GM19324 (cell line): Measurements from ENCODE around the gene YEATS4.
"Not testable (repeated sequence)": the region's sequence is repeated elsewhere in the genome, so short reads cannot be mapped to it uniquely, and the experiment has no call there.

Experiments used
- ATAC-seq: cut with Tn5 transposase; IDR thresholded peaks from one replicate; pipeline ENCODE4 v1.9.1; 2021; ENCODE audit warnings: mild to moderate bottlenecking, moderate library complexity; ENCODE audit not compliant: unreplicated experiment, low FRiP score

Gene YEATS4

GRCh38 chr12:69359531-69360347, at the start of gene YEATS4:
YEATS4 (plus strand) TSS chr12:69359743; CDS start chr12:69359973, 230 bp downstream.
- ATAC-seq: peak; percentile 93

GRCh38 chr12:69313209-69313608, 46.3 kb upstream of the YEATS4 start:
- no peak for ATAC-seq

GRCh38 chr12:69316784-69317183, 42.8 kb upstream of the YEATS4 start:
- not testable (repeated sequence) for ATAC-seq

- not testable (repeated sequence) for ATAC-seq
Observed at GRCh38 chr12:69317233-69317632, 42.3 kb upstream of the YEATS4 start.

- ATAC-seq: no peak
Observed at GRCh38 chr12:69318225-69318624, 41.3 kb upstream of the YEATS4 start.

- ATAC-seq: no peak
Observed at GRCh38 chr12:69321351-69321750, 38.2 kb upstream of the YEATS4 start.

- ATAC-seq: no peak
Observed at GRCh38 chr12:69324797-69325466, 34.6 kb upstream of the YEATS4 start.

GRCh38 chr12:69328426-69328825, 31.1 kb upstream of the YEATS4 start:
- no peak for ATAC-seq

- ATAC-seq: no peak
Observed at GRCh38 chr12:69329669-69330428, 29.7 kb upstream of the YEATS4 start.

GRCh38 chr12:69330475-69331473, 28.8 kb upstream of the YEATS4 start:
- peak; percentile 85 for ATAC-seq

- no peak for ATAC-seq
Observed at GRCh38 chr12:69331519-69331908, 28.0 kb upstream of the YEATS4 start.

- ATAC-seq: no peak
Observed at GRCh38 chr12:69331909-69332684, 27.4 kb upstream of the YEATS4 start.

GRCh38 chr12:69332815-69333358, 26.7 kb upstream of the YEATS4 start:
- ATAC-seq: no peak

- ATAC-seq: no peak
Observed at GRCh38 chr12:69334158-69334557, 25.4 kb upstream of the YEATS4 start.

GRCh38 chr12:69337311-69338090, 22.0 kb upstream of the YEATS4 start:
- no peak for ATAC-seq

- ATAC-seq: no peak
Observed at GRCh38 chr12:69338120-69338859, 21.3 kb upstream of the YEATS4 start.

- no peak for ATAC-seq
Observed at GRCh38 chr12:69338936-69339335, 20.6 kb upstream of the YEATS4 start.
